D721Med (cell line): Measurements from ENCODE around the gene AHCYL1.

Experiments
- DNase-seq: peaks from one replicate; pipeline ENCODE4 v3.0.0; 2011; ENCODE audit warnings: low spot score; ENCODE audit not compliant: insufficient read length
- FAIRE-seq: peaks from 2 replicates; lab custom pipeline; 2011; peaks lifted over from hg19 to GRCh38; lab: Jason Lieb, UNC
- CTCF ChIP-seq: IDR thresholded peaks from 2 replicates; pipeline ENCODE4 v1.5.1; 2012; ENCODE audit warnings: mild to moderate bottlenecking, control low read depth; ENCODE audit not compliant: insufficient read depth; ENCODE audit errors: missing control alignments

The AHCYL1 gene

GRCh38 chr1:109975718-109976117, 8.8 kb upstream of the AHCYL1 start:
- FAIRE-seq: no peak
- no peak for TF ChIP-seq CTCF
- DNase-seq: no peak

DNA sequence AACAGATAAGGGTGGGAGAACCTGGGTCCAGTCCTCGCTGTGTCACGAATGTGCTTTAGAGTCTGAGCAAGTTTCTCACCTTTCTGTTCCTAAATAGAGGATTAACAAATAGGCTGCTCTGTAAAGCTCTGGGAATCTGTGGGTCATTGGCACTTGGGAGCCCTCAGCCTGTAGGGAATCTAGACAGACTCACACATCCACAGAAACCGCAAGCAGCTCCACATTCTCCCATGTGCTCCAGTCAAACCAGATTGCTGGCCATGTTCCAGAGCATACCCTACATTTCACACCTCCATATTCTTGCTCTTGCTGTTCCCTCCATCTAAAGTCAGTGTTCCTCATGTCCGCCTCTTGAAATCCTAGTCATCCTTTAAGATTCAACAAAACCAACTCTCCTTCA, 7.8 kb upstream of the AHCYL1 start:
- DNase-seq (no peak), FAIRE-seq (no peak)
- TF ChIP-seq CTCF: no peak

GRCh38 chr1:109977225-109977624, 7.3 kb upstream of the AHCYL1 start:
- no peak for FAIRE-seq
- DNase-seq: no peak
- no peak for TF ChIP-seq CTCF

DNA sequence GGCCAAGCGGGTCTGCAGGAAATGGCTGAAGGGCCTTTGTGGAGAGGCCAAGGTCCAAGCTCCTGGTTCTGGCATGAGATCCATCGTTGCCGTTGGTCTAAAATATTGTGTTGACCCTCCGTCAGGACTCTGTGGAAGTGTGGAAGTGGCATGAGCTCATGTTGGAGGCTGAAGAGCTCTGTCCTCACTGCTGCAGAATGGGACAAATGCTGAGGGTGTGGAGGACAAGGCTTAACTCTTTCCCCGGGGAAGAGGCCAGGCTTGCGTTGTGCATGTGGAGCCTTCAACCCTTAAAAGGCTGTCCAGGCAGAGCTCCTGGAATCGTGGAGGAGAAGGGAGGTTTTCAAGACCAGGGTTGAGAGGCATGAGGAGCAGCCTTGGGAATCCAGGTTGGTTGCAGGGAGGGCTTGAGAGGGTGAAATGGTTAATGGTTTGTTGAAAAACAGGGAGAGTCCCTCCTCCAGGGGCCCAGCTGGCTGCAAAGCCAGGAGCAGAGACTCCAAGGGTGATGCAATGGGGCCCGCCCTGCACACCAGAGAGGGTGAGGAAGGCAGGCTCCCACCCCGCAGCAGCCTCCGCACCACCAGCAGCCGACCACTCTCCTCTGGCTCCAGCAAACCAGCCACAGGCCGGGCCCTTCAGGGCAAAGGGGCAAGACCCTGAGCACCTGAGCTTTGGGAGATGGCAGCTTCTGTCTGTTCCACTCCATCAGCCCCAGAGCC, 6.7 kb upstream of the AHCYL1 start:
- FAIRE-seq: no peak
- DNase-seq: no peak
- no peak for TF ChIP-seq CTCF

- no peak for FAIRE-seq
These were observed 5.6 kb upstream of the AHCYL1 start for GRCh38 chr1:109978761-109979488.

DNA sequence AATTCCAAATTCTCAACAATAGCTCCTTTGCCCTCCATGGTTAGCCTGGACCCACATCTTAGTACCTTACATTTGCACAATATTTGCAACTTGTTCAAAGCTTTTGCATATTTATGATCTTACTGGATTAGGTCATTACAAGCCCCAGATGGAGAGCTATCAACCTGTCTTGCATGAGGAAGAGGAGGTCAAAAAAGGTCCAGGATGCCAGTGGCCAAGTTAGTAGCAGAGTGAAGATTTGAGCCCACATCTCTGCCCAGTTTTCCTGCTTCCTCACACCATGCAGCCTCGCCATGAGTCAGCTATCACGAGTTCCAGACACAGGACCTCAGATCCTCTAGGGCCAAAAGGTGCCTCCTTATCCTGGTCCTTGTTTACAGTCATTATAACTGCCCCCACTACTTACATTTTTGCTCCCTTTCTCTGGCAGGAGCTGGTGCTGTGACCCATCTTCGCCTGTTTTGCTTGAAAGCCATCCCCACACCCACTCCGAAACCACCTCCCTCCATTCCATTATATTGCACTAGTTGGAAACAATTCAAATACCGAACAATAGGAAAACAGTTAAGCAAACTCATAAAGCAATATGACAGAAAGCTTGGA, 5.0 kb upstream of the AHCYL1 start:
- no peak for TF ChIP-seq CTCF
- FAIRE-seq (no peak), DNase-seq (no peak)

More at GRCh38 chr1:109978761-109979488, 5.6 kb upstream of the AHCYL1 start:
- no peak for TF ChIP-seq CTCF
- no peak for DNase-seq
